A375 (cell line): ENCODE results near the gene FEM1B. TPM values are rescaled to one million over a fixed set of nuclear protein-coding genes. Genes with fewer than 3 reads are reported as not detected.

Source experiments
- total RNA-seq: library from RNA; depleted of rRNA; stranded (reverse); fragments of >200 nt; shearing (Covaris generic); gene quantifications from 2 replicates; pipeline ENCODE4 v1.2.3, GENCODE V29; 2014; rRNA removed

FEM1B gene
- 22.5 and 22.6 TPM in 2 replicates for total RNA-seq

DNA sequence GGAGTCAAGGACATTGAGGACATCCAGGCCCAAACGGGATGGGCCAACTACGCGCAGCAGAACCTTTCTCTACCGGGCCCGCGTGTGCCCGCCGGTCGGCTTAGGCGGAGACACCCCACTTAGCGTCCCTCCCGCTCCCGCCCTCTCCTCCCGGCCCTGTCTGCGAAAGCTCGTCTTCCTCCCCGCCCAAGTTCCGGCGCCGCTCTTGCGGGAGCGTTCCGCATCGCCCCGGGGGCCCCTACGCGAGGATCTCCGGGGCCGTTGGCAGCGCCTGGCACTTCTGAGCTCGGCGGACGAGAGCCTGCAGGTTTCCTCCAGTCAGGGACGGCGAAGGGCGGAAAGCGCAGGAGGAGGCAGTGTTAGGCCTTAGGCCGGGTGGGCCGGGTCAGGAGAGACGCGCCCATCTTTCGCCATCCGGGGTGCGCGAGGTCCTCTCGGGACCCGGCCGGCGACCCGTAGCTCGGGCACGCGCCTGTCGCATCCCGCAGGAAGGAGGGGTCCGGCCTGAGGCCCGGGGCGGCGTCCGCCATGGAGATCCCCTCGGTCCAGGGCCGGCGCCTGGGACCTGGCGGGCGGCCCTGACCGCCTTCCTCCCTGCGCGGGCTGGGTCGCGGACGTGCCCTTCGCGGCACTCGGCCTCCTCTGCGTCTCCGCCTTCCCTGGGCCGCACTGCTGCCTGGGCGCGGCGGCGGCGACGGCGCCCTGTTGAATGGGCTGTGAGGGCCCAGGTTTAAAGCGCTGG, at the start of gene FEM1B:
Gene FEM1B (plus strand): TSS at position 143 of the 742 bp plus-strand sequence. CDS start 673 bp downstream, outside the sequence.

DNA sequence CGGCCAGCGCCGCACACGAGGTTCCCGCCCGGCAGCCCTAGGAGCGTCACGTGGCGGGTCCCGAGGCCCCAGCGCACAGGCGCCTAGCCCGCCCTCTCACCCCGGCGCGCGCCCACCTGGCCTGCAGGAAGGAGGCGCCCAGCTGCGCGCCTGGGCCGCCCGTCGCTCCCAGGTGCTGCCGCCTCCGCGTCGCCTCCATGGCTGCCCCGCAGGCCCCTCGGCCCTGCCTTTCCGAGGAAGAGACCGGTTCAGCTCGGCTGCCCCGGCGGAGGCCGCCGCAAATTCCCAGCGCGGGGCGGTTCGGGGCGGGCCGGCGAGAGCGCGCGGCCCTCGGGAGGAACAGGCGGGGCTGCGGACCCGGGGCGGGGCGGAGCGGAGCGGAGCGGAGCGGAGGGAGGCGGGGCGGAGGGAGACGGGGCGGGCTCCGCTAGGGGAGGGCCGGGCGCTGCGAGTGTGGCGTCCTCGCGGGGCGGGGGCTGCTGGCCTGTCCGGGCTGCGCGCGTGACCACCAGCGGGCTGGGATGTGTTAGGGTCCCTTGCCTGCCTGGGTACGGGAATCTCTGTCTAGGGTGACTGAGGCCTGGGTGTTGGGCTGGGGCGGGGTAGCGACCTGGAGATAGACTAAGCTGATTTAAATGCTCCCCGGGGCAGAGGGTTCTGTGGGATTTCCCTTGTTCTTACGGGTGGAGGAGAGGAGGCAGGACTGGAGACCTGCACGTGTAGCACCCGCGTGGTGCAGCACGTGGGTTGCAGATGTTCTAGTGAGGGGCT, 48.0 kb upstream of the FEM1B start, which contains the start of gene CLN6:
Gene CLN6 (minus strand): TSS at position 343 of the 771 bp plus-strand sequence. CDS start 144 bp downstream, at position 199.

Other genes starting within 250 kb of the FEM1B start
- gene PIAS1, start 223.4 kb upstream of the FEM1B start, total RNA-seq: 7.9 and 19.5 TPM in 2 replicates
- 5.4 and 7.4 TPM in 2 replicates for gene CALML4, start 72.4 kb upstream of the FEM1B start, total RNA-seq
- gene CLN6, start 48.0 kb upstream of the FEM1B start, total RNA-seq: 31.0 and 33.9 TPM in 2 replicates
- gene ITGA11, start 154.4 kb downstream of the FEM1B start, total RNA-seq: 1.2 and 2.6 TPM in 2 replicates